H9 (cell line): Measurements from ENCODE around the gene SLX4IP. TPM values are rescaled to one million over a fixed set of nuclear protein-coding genes. Genes with fewer than 3 reads are reported as not detected.

Source experiments
- DNase-seq: peaks from one replicate; pipeline ENCODE4 v3.0.0-alpha.2; 2017
- H2AFZ ChIP-seq: one replicate; pipeline ENCODE4 v1.6.1; 2013; ENCODE audit warnings: mild to moderate bottlenecking, low read length, control low read depth, moderate library complexity
- H2AK5ac ChIP-seq: 2 replicates; pipeline ENCODE4 v1.6.1; 2013; ENCODE audit warnings: low read length, control low read depth, mixed read lengths; ENCODE audit not compliant: insufficient read length
- H2BK120ac ChIP-seq: one replicate; pipeline ENCODE4 v1.6.1; 2013; ENCODE audit warnings: low read depth, mild to moderate bottlenecking, low read length, control low read depth, inconsistent platforms; ENCODE audit not compliant: poor library complexity, severe bottlenecking
- H2BK12ac ChIP-seq: 2 replicates; pipeline ENCODE4 v1.6.1; 2013; ENCODE audit warnings: low read length, control low read depth, mixed read lengths, low read depth; ENCODE audit not compliant: insufficient read length
- H2BK15ac ChIP-seq: 2 replicates; pipeline ENCODE4 v1.6.1; 2013; ENCODE audit warnings: low read depth, low read length, control low read depth
- H2BK20ac ChIP-seq: one replicate; pipeline ENCODE4 v1.6.1; 2013; ENCODE audit warnings: low read depth, mild to moderate bottlenecking, low read length, control low read depth, inconsistent platforms; ENCODE audit not compliant: poor library complexity, severe bottlenecking
- H2BK5ac ChIP-seq: 2 replicates; pipeline ENCODE4 v1.6.1; 2013; ENCODE audit warnings: low read length, control low read depth, mixed read lengths; ENCODE audit not compliant: insufficient read length
- H3K14ac ChIP-seq: 2 replicates; pipeline ENCODE4 v1.6.1; 2013; ENCODE audit warnings: low read length, control low read depth; ENCODE audit not compliant: insufficient read depth
- H3K18ac ChIP-seq: 2 replicates; pipeline ENCODE4 v1.6.1; 2013; ENCODE audit warnings: low read depth, mild to moderate bottlenecking, mixed read lengths, low read length, control low read depth; ENCODE audit not compliant: insufficient read length
- H3K23ac ChIP-seq: 2 replicates; pipeline ENCODE4 v1.6.1; 2013; ENCODE audit warnings: low read length, control low read depth, mixed read lengths, low read depth; ENCODE audit not compliant: insufficient read length
- H3K23me2 ChIP-seq: 2 replicates; pipeline ENCODE4 v1.6.1; 2013; ENCODE audit warnings: low read depth, mild to moderate bottlenecking, mixed read lengths, low read length, control low read depth; ENCODE audit not compliant: insufficient read length, poor library complexity, severe bottlenecking
- H3K27ac ChIP-seq: 2 replicates; pipeline ENCODE4 v1.5.1; 2013; ENCODE audit warnings: low read length, control low read depth, mixed read lengths, low read depth; ENCODE audit not compliant: insufficient read length
- H3K27me3 ChIP-seq: 2 replicates; pipeline ENCODE4 v1.6.1; 2013; ENCODE audit warnings: low read length, control low read depth, inconsistent platforms; ENCODE audit not compliant: insufficient read depth
- H3K4ac ChIP-seq: 2 replicates; pipeline ENCODE4 v1.6.1; 2013; ENCODE audit warnings: low read depth, mild to moderate bottlenecking, control low read depth, inconsistent platforms, low read length, moderate library complexity
- H3K4me1 ChIP-seq: 2 replicates; pipeline ENCODE4 v1.6.1; 2013; ENCODE audit warnings: low read length, control low read depth, inconsistent platforms; ENCODE audit not compliant: insufficient read depth
- H3K4me2 ChIP-seq: 2 replicates; pipeline ENCODE4 v1.6.1; 2013; ENCODE audit warnings: low read length, control low read depth, mixed read lengths; ENCODE audit not compliant: insufficient read length, insufficient read depth
- H3K56ac ChIP-seq: 2 replicates; pipeline ENCODE4 v1.6.1; 2013; ENCODE audit warnings: low read depth, mild to moderate bottlenecking, mixed read lengths, low read length, control low read depth; ENCODE audit not compliant: insufficient read length
- H3K79me1 ChIP-seq: 2 replicates; pipeline ENCODE4 v1.6.1; 2013; ENCODE audit warnings: low read depth, mild to moderate bottlenecking, moderate library complexity, low read length, control low read depth, inconsistent platforms; ENCODE audit not compliant: insufficient read depth, poor library complexity, severe bottlenecking
- H3K79me2 ChIP-seq: 2 replicates; pipeline ENCODE4 v1.6.1; 2013; ENCODE audit warnings: low read length, control low read depth, inconsistent platforms; ENCODE audit not compliant: insufficient read depth
- H3K9ac ChIP-seq: 2 replicates; pipeline ENCODE4 v1.6.1; 2013; ENCODE audit warnings: low read length, control low read depth, mixed read lengths; ENCODE audit not compliant: insufficient read length; ENCODE audit errors: extremely low read depth
- H3K9me3 ChIP-seq: one replicate; pipeline ENCODE4 v1.6.1; 2013; ENCODE audit warnings: low read depth, low read length, inconsistent platforms; ENCODE audit not compliant: control insufficient read depth
- H3T11ph ChIP-seq: one replicate; pipeline ENCODE4 v1.6.1; 2013; ENCODE audit warnings: mild to moderate bottlenecking, low read length, control low read depth, inconsistent platforms
- H4K20me1 ChIP-seq: one replicate; pipeline ENCODE4 v1.6.1; 2013; ENCODE audit not compliant: control insufficient read depth, insufficient read length, insufficient read depth
- H4K5ac ChIP-seq: 2 replicates; pipeline ENCODE4 v1.6.1; 2013; ENCODE audit warnings: low read depth, mild to moderate bottlenecking, mixed read lengths, low read length, control low read depth; ENCODE audit not compliant: insufficient read length
- H4K8ac ChIP-seq: replicated peaks from 2 replicates; pipeline ENCODE4 v1.6.1; 2013; ENCODE audit warnings: low read length, control low read depth, mixed read lengths, low read depth; ENCODE audit not compliant: insufficient read length
- H4K91ac ChIP-seq: 2 replicates; pipeline ENCODE4 v1.6.1; 2013; ENCODE audit warnings: low read depth, mild to moderate bottlenecking, moderate library complexity, mixed read lengths, low read length, control low read depth; ENCODE audit not compliant: insufficient read length
- H3K27ac Mint-ChIP-seq, 3 experiments: 2 replicates in 2 of 3; 3 replicates in 1 of 3; pipeline ENCODE4 v1.8.0; 2020 to 2021; ENCODE audit warnings: mixed read lengths in 3 of 3, mild to moderate bottlenecking in 1 of 3, moderate library complexity in 1 of 3
- H3K27me3 Mint-ChIP-seq: 2 replicates; pipeline ENCODE4 v1.8.0; 2021; ENCODE audit warnings: low read depth, mild to moderate bottlenecking, moderate library complexity, mixed read lengths
- H3K36me3 Mint-ChIP-seq, 3 experiments: 2 replicates in 2 of 3; 3 replicates in 1 of 3; pipeline ENCODE4 v1.8.0; 2020 to 2021; ENCODE audit warnings: low read depth in 3 of 3, mixed read lengths in 3 of 3; ENCODE audit not compliant: insufficient read depth in 1 of 3
- H3K4me1 Mint-ChIP-seq, 2 experiments: 2 replicates each; pipeline ENCODE4 v1.8.0; 2020; ENCODE audit warnings: mixed read lengths in 2 of 2
- H3K4me3 Mint-ChIP-seq, 2 experiments: 2 replicates in 1 of 2; 3 replicates in 1 of 2; pipeline ENCODE4 v1.8.0; 2020 to 2021; ENCODE audit warnings: mild to moderate bottlenecking in 2 of 2, mixed read lengths in 2 of 2, moderate library complexity in 1 of 2
- H3K9me3 Mint-ChIP-seq, 2 experiments: 2 replicates in 1 of 2; 3 replicates in 1 of 2; pipeline ENCODE4 v1.8.0; 2020; ENCODE audit warnings: mild to moderate bottlenecking in 2 of 2, mixed read lengths in 2 of 2, moderate library complexity in 1 of 2
- CTCF ChIP-seq: fragments of 200-600 bp; sonication (generic); conservative IDR thresholded peaks from 3 replicates; pipeline ENCODE4 v1.8.0; 2021; ENCODE audit warnings: antibody characterized with exemption, mild to moderate bottlenecking
- WGBS: extraction: QIAGEN DNeasy Blood & Tissue Kit; methylation state at CpG from one replicate; pipeline ENCODE4 v1.1.7; 2013; ENCODE audit warnings: missing lambda C conversion rate, low lambda C conversion rate, mixed read lengths; ENCODE audit not compliant: insufficient read length; ENCODE audit errors: extremely low coverage; 5-methylcytosine and 5-hydroxymethylcytosine counted together
- total RNA-seq: library from RNA; stranded (reverse); gene quantifications from 2 replicates; pipeline ENCODE4 v1.2.1, GENCODE V29; 2021

Gene SLX4IP
- total RNA-seq, 1 experiment from 2014 or later: 7.9 TPM

DNA sequence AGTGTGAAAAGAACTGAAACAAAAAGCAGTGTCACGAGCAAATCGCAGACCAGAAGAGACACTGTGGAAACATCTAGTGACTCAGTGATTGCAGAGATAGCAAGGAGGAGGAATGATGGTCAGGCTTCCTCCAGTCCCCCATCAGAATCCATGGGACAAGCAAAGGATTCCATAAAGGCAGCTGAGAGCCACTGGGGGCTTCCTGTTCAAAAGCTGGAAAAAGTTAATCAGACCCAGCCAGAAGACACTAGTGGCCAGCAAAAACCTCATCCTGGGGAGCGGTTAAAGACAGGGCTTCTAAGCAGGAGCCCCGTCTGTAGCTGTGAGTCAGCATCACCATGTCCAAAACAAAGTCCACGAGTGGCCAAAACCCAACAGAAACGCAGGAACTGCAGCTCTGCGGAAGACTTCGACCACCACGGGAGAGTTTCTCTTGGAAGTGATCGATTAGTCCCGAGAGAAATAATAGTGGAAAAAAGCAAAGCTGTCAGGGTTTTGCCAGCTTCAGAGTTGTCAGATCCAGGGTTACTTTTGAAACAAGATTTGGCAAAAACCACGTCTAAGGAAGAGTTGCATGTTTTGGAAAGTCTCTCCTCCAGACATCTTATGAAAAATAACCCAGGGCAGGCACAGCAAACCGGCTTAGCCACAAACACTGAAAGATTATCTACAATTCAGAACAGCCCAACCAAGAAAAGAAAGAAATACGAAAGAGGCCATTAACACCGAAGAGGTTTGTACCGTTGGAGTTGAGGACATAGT is 187.7 kb downstream of the SLX4IP start:
- no peak overlapping the region for H3K27ac Mint-ChIP-seq
- H3K4me2 ChIP-seq: no peak overlapping the region
- no peaks in the 10 kb centered on the region for H3K79me2 ChIP-seq
- no peak overlapping the region for H3K27ac ChIP-seq
- no peak overlapping the region for H3T11ph ChIP-seq
- H2BK15ac ChIP-seq: no peak overlapping the region
- H3K4ac ChIP-seq: no peak overlapping the region
- H4K5ac ChIP-seq: no peak overlapping the region
- H3K36me3 Mint-ChIP-seq: peaks cover 2 to 5% (median 5%) of the 10 kb centered on the region in 3 experiments; a peak in 6 of 7 replicates
- H3K79me1 ChIP-seq: no peaks in the 10 kb centered on the region
- peaks cover 6% of the 10 kb centered on the region; the same call in 1 of the 2 replicates for H3K4me1 ChIP-seq
- no peak overlapping the region for H2BK12ac ChIP-seq
- no peak overlapping the region for H2BK20ac ChIP-seq
- H3K9me3 Mint-ChIP-seq: no peaks in the 10 kb centered on the region
- no peak overlapping the region for H4K91ac ChIP-seq
- no peaks in the 10 kb centered on the region for H3K23me2 ChIP-seq
- H3K27me3 ChIP-seq: no peaks in the 10 kb centered on the region
- H3K18ac ChIP-seq: no peak overlapping the region
- H3K4me3 Mint-ChIP-seq: no peak overlapping the region
- H3K23ac ChIP-seq: no peak overlapping the region
- H3K14ac ChIP-seq: no peak overlapping the region
- no peak overlapping the region for H2AFZ ChIP-seq
- no peaks in the 10 kb centered on the region for H4K20me1 ChIP-seq
- no peak overlapping the region for H3K56ac ChIP-seq
- peaks cover 41 to 43% of the 10 kb centered on the region in 2 experiments for H3K4me1 Mint-ChIP-seq
- no peak overlapping the region for H2BK5ac ChIP-seq
- no peaks in the 10 kb centered on the region for H3K9me3 ChIP-seq
- H3K9ac ChIP-seq: no peak overlapping the region
- H4K8ac ChIP-seq: no peak overlapping the region
- WGBS: no CpG with 5 or more reads among the region's 16 CpGs
- no peak overlapping the region for H2BK120ac ChIP-seq
- peaks cover 2% of the 10 kb centered on the region; the same call in 1 of the 2 replicates for H3K27me3 Mint-ChIP-seq
- H2AK5ac ChIP-seq: no peak overlapping the region
- TF ChIP-seq CTCF: no peak
- DNase-seq: no peak
